Measurements from ENCODE around the gene CYB5R2. TPM values are rescaled to one million over a fixed set of nuclear protein-coding genes. Genes with fewer than 3 reads are reported as not detected.
A peak's percentile ranks its signal among the peaks of the same experiment; 100 is the strongest.
"Not testable (repeated sequence)": the region's sequence is repeated elsewhere in the genome, so short reads cannot be mapped to it uniquely, and the experiment has no call there.

CYB5R2 gene
- total and polyA plus RNA-seq, 10 donors = 1.2 to 5.3 (median 2.8) TPM

DNA sequence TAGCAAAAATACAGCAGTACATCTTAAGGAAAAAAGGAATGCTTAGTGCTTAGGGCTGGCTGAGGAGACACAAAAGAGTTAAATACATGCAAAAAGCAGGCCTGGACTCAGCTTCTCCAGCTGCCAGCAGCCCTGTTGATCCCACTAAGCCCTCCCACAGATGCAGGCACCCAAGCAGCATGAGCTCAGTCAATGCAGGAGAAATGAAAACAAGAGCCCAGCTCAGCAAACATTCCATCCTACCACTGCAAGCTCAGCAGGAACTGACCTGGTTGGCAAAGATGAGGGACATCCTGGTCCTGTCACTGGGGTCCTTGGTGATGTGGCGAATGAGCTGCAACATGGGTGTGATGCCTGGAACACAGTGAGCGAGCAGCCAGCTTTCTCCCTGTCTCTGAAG lies 5.8 kb downstream of the CYB5R2 start:
- WGBS, 5 donors = 78 to 89% (median 85%) methylated on average over 2 of the region's 2 CpGs
- peaks cover 0 to 37% (median 12%) of the 10 kb centered on the region in 7 donors for H3K27me3 ChIP-seq (replicated peaks in 1 of 7)
- intact Hi-C loops (cut with DNase I; ENCODE audit: low total_unique reads) = no loop called here
- H3K27ac ChIP-seq = no peak overlapping the region
- H3K9me3 ChIP-seq = no peaks in the 10 kb centered on the region
- peaks cover 0 to 6% (median 0%) of the 10 kb centered on the region in 6 donors for H3K36me3 ChIP-seq
- TF ChIP-seq POLR2A (IDR thresholded peaks at IDR 0.05) = no peak
- no peak for TF ChIP-seq POLR2AphosphoS5 (IDR thresholded peaks at IDR 0.05)
- H3K4me3 ChIP-seq = no peak overlapping the region
- peaks cover 0 to 5% (median under 1%) of the 10 kb centered on the region in 6 donors for H3K4me1 ChIP-seq
- no peak for DNase-seq

DNA sequence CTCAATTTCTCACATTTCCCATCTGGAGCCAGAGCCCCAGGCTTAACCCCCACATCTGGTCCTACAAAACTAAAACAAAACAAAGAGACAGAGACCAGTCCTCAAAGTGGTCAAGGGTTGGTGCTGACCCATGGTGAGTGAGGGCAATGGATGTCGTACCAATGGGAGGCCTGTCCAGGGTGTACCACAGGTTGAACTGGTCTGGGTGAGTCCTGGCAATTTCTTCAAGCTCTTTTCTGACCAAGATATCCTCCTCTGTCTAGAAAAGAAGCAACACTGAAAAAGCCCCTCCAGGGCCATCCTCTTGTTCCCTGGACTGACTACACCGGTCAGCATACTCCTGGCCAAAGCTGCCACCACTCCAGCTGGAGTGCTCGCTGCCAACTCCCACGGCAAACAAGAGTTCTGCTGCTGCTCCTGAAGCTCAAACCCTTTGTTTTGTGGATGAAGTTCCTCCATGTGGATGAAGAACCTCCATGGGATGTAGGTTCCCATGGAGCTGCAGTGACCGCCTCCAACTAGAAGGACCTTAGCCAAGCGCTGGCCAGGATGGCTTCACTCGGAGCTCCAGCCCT lies 6.9 kb downstream of the CYB5R2 start:
- TF ChIP-seq POLR2A (IDR thresholded peaks at IDR 0.05) = no peak
- TF ChIP-seq, protein P1, sequence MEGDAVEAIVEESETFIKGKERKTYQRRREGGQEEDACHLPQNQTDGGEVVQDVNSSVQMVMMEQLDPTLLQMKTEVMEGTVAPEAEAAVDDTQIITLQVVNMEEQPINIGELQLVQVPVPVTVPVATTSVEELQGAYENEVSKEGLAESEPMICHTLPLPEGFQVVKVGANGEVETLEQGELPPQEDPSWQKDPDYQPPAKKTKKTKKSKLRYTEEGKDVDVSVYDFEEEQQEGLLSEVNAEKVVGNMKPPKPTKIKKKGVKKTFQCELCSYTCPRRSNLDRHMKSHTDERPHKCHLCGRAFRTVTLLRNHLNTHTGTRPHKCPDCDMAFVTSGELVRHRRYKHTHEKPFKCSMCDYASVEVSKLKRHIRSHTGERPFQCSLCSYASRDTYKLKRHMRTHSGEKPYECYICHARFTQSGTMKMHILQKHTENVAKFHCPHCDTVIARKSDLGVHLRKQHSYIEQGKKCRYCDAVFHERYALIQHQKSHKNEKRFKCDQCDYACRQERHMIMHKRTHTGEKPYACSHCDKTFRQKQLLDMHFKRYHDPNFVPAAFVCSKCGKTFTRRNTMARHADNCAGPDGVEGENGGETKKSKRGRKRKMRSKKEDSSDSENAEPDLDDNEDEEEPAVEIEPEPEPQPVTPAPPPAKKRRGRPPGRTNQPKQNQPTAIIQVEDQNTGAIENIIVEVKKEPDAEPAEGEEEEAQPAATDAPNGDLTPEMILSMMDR (IDR thresholded peaks at IDR 0.05 in 8 of 11, conservative IDR thresholded peaks at IDR 0.05 in 3 of 11) = no peak
- WGBS, 5 donors = 85 to 100% (median 90%) methylated on average over 2 to 7 of the region's 7 CpGs
- Histone ChIP-seq H3K36me3 (peaks cover 0 to 6% (median 0%) of the 10 kb centered on the region in 6 donors), H3K27me3 (replicated peaks in 1 of 7) (peaks cover 0 to 27% (median under 1%) of the 10 kb centered on the region in 7 donors), H3K9me3 (no peaks in the 10 kb centered on the region), H3K4me3 (no peak overlapping the region), H3K4me1 (peaks cover 0 to 5% (median 0%) of the 10 kb centered on the region in 6 donors), H3K27ac (no peak overlapping the region)
- intact Hi-C loops (cut with DNase I; ENCODE audit: low total_unique reads) = no loop called here
- DNase-seq = no peak

- 46 to 57% (median 51%) methylated on average over 19 to 20 of the region's 20 CpGs for WGBS, 5 donors
- Histone ChIP-seq H3K27ac (no peak overlapping the region), H3K27me3 (replicated peaks in 1 of 7) (peaks cover 0 to 20% (median 0%) of the 10 kb centered on the region in 7 donors), H3K36me3 (peaks cover 0 to 6% (median 0%) of the 10 kb centered on the region in 6 donors), H3K4me1 (peaks cover 0 to 5% (median 0%) of the 10 kb centered on the region in 6 donors), H3K4me3 (no peak overlapping the region), H3K9me3 (no peaks in the 10 kb centered on the region)
- TF ChIP-seq, protein P1 (IDR thresholded peaks at IDR 0.05 in 8 of 11, conservative IDR thresholded peaks at IDR 0.05 in 3 of 11) = peak; percentile 74 to 89 (median 85)
- TF ChIP-seq POLR2AphosphoS5 (IDR thresholded peaks at IDR 0.05) (peak; percentile 25 to 44 (median 32)), POLR2A (IDR thresholded peaks at IDR 0.05) (no peak)
- intact Hi-C loops (cut with DNase I; ENCODE audit: low total_unique reads) = no loop called here
- DNase-seq = peak; percentile 93
Measured at GRCh38 chr11:7665473-7666291, 7.6 kb downstream of the CYB5R2 start.

DNA sequence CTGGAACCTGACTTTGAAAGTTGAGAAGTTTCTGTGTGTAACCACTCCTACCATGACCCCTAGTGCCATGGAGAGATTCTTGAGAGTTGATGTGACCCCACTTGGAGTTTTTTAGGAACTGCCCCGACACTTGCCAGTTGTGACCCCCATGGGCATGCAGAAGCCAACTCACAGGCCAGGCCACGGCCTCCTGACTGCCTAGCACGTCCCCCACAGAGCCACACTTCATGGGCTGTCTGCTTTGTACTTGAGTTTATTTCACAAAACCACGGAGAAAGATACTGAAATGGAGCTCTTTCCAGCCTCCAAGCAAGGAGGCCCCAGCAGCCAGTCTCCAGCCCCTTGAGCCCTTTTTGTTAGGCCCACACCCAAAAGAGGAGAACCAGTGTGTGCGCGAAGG lies 8.4 kb downstream of the CYB5R2 start:
- Histone ChIP-seq H3K36me3 (peaks cover 0 to 6% (median 0%) of the 10 kb centered on the region in 6 donors), H3K9me3 (no peaks in the 10 kb centered on the region), H3K4me3 (no peak overlapping the region), H3K27me3 (replicated peaks in 1 of 7) (peaks cover 0 to 15% (median 0%) of the 10 kb centered on the region in 7 donors), H3K4me1 (peaks cover 0 to 5% (median 0%) of the 10 kb centered on the region in 6 donors), H3K27ac (no peak overlapping the region)
- intact Hi-C loops (cut with DNase I; ENCODE audit: low total_unique reads) = no loop called here
- DNase-seq = no peak
- TF ChIP-seq POLR2A (IDR thresholded peaks at IDR 0.05) = no peak
- TF ChIP-seq POLR2AphosphoS5 (IDR thresholded peaks at IDR 0.05) = no peak
- TF ChIP-seq, protein P1 (IDR thresholded peaks at IDR 0.05 in 8 of 11, conservative IDR thresholded peaks at IDR 0.05 in 3 of 11) = no peak
- whole genome bisulfite sequencing, 5 donors = 73 to 91% (median 79%) methylated on average over 5 to 6 of the region's 6 CpGs

GRCh38 chr11:7663531-7663930 lies 9.8 kb downstream of the CYB5R2 start:
- H3K9me3 ChIP-seq; H3K4me3 ChIP-seq; H3K4me1 ChIP-seq; intact Hi-C loops (cut with DNase I; ENCODE audit: low total_unique reads); DNase-seq; H3K36me3 ChIP-seq; H3K27ac ChIP-seq: not testable (repeated sequence)
- WGBS, 5 donors = 72 to 94% (median 89%) methylated on average over 7 to 16 of the region's 16 CpGs
- H3K27me3 ChIP-seq (replicated peaks in 1 of 7) = peaks cover 0 to 15% (median 0%) of the 10 kb centered on the region in 7 donors
